HCT116 (cell line): ENCODE data around the gene EXOC4.
A peak's percentile ranks its signal among the peaks of the same experiment; 100 is the strongest.

Source experiments
- EGR1 ChIP-seq: IDR thresholded peaks from 2 replicates; pipeline ENCODE4 v1.6.1; 2012; ENCODE audit warnings: low read depth
- ELF1 ChIP-seq: IDR thresholded peaks from 2 replicates; pipeline ENCODE4 v1.6.1; 2012; ENCODE audit warnings: low read depth, borderline replicate concordance
- EZH2 ChIP-seq: fragments of 200-600 bp; sonication (generic); IDR thresholded peaks from 2 replicates; pipeline ENCODE4 v1.6.1; 2017; ENCODE audit warnings: antibody characterized with exemption, mixed run types
- EZH2phosphoT487 ChIP-seq: fragments of 200-600 bp; IDR thresholded peaks from 2 replicates; pipeline ENCODE4 v1.6.1; 2018; ENCODE audit warnings: antibody characterized with exemption, borderline replicate concordance
- JUND ChIP-seq: IDR thresholded peaks from 2 replicates; pipeline ENCODE4 v1.6.1; 2012
- POLR2A ChIP-seq: IDR thresholded peaks from 2 replicates; pipeline ENCODE4 v1.7.0; 2011; ENCODE audit warnings: borderline replicate concordance; ENCODE audit not compliant: insufficient read depth, insufficient read length; ENCODE audit errors: extremely low read depth
- POLR2AphosphoS5 ChIP-seq: IDR thresholded peaks from 2 replicates; pipeline ENCODE4 v1.6.1; 2011; ENCODE audit warnings: mild to moderate bottlenecking, low read depth, low read length, moderate library complexity
- RAD21 ChIP-seq: IDR thresholded peaks from 2 replicates; pipeline ENCODE4 v1.6.1; 2012; ENCODE audit warnings: low read depth, mild to moderate bottlenecking
- REST ChIP-seq: IDR thresholded peaks from 2 replicates; pipeline ENCODE4 v1.6.1; 2012; ENCODE audit warnings: low read depth
- SRF ChIP-seq: IDR thresholded peaks from 2 replicates; pipeline ENCODE4 v1.6.1; 2012; ENCODE audit warnings: low read depth
- YY1 ChIP-seq: IDR thresholded peaks from 2 replicates; pipeline ENCODE4 v1.6.1; 2011; ENCODE audit warnings: low read length, low read depth, moderate library complexity, mild to moderate bottlenecking; ENCODE audit not compliant: insufficient replicate concordance; ENCODE audit errors: extremely low read depth
- TF ChIP-seq, protein P1 (sequence below), 3 experiments: fragments of 200-600 bp in 1 of 3; sonication (generic) in 1 of 3; IDR thresholded peaks in 2 of 3; conservative IDR thresholded peaks in 1 of 3; 2 replicates each; pipeline ENCODE4 v1.5.1; 2012 to 2017; ENCODE audit warnings: low read depth in 2 of 3, low read length in 2 of 3, antibody characterized with exemption in 1 of 3, borderline replicate concordance in 1 of 3, control low read depth in 1 of 3, mild to moderate bottlenecking in 1 of 3, mixed read lengths in 1 of 3, mixed run types in 1 of 3, moderate library complexity in 1 of 3; ENCODE audit not compliant: insufficient read depth in 1 of 3
- TF ChIP-seq, protein P2 (sequence below): IDR thresholded peaks from 2 replicates; pipeline ENCODE4 v1.6.1; 2012

- TF ChIP-seq RAD21 (peak; percentile 71), POLR2A (no peak), ELF1 (no peak), POLR2AphosphoS5 (no peak), EGR1 (no peak), SRF (no peak), REST (no peak), EZH2 (no peak), YY1 (no peak), JUND (no peak), EZH2phosphoT487 (no peak)
- TF ChIP-seq, protein P1, sequence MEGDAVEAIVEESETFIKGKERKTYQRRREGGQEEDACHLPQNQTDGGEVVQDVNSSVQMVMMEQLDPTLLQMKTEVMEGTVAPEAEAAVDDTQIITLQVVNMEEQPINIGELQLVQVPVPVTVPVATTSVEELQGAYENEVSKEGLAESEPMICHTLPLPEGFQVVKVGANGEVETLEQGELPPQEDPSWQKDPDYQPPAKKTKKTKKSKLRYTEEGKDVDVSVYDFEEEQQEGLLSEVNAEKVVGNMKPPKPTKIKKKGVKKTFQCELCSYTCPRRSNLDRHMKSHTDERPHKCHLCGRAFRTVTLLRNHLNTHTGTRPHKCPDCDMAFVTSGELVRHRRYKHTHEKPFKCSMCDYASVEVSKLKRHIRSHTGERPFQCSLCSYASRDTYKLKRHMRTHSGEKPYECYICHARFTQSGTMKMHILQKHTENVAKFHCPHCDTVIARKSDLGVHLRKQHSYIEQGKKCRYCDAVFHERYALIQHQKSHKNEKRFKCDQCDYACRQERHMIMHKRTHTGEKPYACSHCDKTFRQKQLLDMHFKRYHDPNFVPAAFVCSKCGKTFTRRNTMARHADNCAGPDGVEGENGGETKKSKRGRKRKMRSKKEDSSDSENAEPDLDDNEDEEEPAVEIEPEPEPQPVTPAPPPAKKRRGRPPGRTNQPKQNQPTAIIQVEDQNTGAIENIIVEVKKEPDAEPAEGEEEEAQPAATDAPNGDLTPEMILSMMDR (IDR thresholded peaks at IDR 0.05 in 2 of 3, conservative IDR thresholded peaks at IDR 0.05 in 1 of 3; ENCODE audit: borderline replicate concordance in 1 of 3, insufficient read depth in 1 of 3, low read depth in 2 of 3, low read length in 2 of 3), result peak; percentile 41 to 79 (median 76); a peak in 5 of 6 replicates
- TF ChIP-seq, protein P2, sequence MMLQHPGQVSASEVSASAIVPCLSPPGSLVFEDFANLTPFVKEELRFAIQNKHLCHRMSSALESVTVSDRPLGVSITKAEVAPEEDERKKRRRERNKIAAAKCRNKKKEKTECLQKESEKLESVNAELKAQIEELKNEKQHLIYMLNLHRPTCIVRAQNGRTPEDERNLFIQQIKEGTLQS, result no peak
These were observed 763.5 kb downstream of the EXOC4 start for GRCh38 chr7:134016223-134016941.
